ENCODE data around the gene ADGRG4.

The ADGRG4 gene

DNA sequence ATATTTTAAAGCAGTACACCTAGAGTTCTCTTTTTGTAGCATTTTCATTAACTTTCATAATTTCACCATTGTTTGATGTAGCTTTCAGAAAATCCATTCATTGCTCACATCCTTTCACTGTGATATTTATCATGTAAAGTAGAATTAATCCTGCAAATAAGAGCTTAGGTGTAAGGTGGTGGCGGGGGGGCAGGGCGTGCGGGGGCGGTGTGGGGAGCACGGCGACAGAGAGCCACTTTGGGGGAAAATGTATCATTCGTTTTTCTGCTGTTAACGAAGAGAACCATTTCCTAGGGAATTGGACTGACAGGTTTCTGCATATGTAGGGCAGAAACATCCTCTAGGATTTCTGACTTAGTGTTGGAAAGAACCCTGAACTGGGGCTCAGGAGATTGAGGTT lies 104.4 kb downstream of the ADGRG4 start:
- no peak overlapping the region for H3K4me3 ChIP-seq (ENCODE audit: low read depth, low read length)
- TF ChIP-seq, protein P1, sequence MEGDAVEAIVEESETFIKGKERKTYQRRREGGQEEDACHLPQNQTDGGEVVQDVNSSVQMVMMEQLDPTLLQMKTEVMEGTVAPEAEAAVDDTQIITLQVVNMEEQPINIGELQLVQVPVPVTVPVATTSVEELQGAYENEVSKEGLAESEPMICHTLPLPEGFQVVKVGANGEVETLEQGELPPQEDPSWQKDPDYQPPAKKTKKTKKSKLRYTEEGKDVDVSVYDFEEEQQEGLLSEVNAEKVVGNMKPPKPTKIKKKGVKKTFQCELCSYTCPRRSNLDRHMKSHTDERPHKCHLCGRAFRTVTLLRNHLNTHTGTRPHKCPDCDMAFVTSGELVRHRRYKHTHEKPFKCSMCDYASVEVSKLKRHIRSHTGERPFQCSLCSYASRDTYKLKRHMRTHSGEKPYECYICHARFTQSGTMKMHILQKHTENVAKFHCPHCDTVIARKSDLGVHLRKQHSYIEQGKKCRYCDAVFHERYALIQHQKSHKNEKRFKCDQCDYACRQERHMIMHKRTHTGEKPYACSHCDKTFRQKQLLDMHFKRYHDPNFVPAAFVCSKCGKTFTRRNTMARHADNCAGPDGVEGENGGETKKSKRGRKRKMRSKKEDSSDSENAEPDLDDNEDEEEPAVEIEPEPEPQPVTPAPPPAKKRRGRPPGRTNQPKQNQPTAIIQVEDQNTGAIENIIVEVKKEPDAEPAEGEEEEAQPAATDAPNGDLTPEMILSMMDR (IDR thresholded peaks at IDR 0.05; ENCODE audit: low read depth, low read length), result no peak

DNA sequence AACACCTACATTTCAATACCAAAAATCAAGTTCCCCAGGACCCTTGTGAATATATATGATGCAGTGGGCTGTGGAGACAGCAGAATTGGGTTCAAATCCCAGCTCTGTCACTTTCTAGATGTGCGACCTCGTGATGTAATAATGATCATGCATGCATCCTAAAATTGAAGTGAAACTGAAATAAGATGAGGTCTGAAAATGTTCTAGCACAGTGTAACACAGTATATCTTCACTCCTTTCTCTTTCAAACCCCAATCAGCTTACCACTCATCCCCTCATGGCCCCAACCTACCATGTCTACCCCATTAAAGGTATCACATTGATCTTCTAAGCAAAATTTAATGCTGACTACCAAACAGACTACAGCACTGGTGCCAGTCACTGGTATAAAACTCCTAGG lies 117.0 kb downstream of the ADGRG4 start:
- H3K4me3 ChIP-seq (ENCODE audit: low read depth, low read length), result no peak overlapping the region
- TF ChIP-seq, protein P1 (IDR thresholded peaks at IDR 0.05; ENCODE audit: low read depth, low read length), result no peak

DNA sequence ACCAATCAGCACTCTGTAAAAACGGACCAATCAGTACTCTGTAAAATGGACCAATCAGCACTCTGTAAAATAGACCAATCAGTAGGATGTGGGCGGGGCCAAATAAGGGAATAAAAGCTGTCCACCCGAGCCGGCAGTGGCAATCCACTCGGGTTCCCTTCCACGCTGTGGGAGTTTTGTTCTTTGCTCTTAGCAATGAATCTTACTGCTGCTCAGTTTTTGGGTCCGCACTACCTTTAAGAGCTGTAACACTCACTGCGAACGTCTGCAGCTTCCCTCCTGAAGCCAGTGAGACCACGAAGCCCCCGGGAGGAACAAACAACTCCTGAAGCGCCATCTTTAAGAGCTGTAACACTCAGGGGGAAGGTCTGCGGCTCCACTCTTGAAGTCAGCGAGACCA lies 120.6 kb downstream of the ADGRG4 start:
- TF ChIP-seq, protein P1 (IDR thresholded peaks at IDR 0.05; ENCODE audit: low read depth, low read length), result no peak
- H3K4me3 ChIP-seq (ENCODE audit: low read depth, low read length), result no peak overlapping the region

DNA sequence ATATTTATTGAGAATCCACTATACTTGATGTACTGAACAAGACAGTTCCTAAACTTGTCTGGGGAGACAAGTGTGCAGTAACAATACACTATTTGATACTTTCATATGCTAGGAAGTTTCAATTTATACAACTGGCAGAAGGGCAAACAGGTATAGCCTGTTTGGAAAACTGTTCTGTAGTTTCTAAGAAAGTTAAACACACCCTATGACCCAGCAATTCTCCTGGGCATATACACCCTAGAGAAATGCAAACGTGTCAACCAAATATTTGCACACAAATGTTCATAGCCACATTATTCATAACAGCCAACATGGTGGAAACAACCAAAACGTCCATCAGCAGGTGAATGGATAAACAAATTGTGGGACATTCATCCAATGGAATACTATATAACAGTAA lies 123.0 kb downstream of the ADGRG4 start:
- no peak overlapping the region for H3K4me3 ChIP-seq (ENCODE audit: low read depth, low read length)
- TF ChIP-seq, protein P1 (IDR thresholded peaks at IDR 0.05; ENCODE audit: low read depth, low read length), result no peak

DNA sequence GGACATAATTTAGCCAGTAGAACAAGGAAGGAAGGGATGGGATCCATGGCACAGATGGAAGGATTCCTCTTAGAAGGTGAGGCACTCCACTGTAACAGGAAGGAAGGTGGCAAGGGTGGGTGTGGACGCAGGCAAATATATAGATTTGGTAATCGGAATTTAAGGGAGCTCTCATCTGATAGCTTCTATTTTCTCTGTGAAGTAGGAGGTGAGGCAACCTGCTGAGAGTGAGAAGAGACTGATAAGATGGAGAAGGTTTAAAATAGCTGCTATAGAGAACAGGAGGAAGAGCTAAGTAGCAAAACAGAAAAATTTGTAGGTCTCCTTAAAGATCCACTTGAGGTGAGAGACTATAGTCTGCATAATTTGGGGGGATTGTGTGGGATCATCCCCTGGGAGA lies 125.2 kb downstream of the ADGRG4 start:
- TF ChIP-seq, protein P1 (IDR thresholded peaks at IDR 0.05; ENCODE audit: low read depth, low read length), result no peak
- H3K4me3 ChIP-seq (ENCODE audit: low read depth, low read length), result no peak overlapping the region

DNA sequence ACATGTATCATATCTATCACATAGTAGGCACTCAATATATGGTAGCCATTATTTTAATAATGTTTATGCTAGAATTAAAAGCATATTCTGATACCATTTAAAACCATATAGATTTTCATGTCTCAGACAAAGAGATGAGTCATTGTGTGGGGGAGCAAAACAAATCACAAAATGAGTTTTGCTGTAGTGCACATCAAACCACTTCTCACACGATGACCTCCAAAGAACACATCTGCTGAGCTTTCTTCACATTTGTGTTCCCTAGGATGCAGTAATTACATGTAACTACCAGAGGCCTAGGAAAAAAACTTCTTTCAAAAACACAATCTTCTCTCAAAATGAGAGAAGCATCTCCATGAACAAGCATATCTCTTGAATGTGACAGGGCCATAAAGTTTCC lies 130.9 kb downstream of the ADGRG4 start:
- TF ChIP-seq, protein P1 (IDR thresholded peaks at IDR 0.05; ENCODE audit: low read depth, low read length), result no peak
- H3K4me3 ChIP-seq (ENCODE audit: low read depth, low read length), result no peak overlapping the region

DNA sequence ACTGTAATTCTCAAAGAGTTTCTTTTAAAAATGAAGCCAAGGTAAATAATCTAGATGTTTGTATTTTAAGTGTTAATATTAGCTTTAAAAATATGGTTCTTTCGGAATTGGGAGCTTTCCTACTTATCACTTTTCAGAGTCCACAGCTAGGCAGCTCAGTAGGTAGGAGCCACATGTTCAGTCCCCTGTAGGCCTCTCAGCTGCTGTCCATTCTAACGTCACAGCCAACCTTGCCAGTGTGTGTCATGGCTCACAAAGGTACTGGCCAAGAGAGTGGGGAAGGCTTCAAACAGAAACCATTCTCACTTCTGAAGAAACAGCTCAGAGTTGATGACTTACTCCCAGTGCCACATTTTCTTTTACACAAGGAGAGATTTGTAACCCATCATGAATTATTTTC lies 137.0 kb downstream of the ADGRG4 start:
- H3K4me3 ChIP-seq (ENCODE audit: low read depth, low read length), result no peak overlapping the region
- TF ChIP-seq, protein P1 (IDR thresholded peaks at IDR 0.05; ENCODE audit: low read depth, low read length), result no peak
